Activated CD4-positive, CD25-positive, alpha-beta regulatory T cell (primary cell): Measurements from ENCODE around the gene RBP2.

ENCODE experiments used
- DNase-seq, 4 experiments: peaks; one replicate each; lab custom pipeline; 2025; lab: John Stamatoyannopoulos, UW

Gene RBP2

DNA sequence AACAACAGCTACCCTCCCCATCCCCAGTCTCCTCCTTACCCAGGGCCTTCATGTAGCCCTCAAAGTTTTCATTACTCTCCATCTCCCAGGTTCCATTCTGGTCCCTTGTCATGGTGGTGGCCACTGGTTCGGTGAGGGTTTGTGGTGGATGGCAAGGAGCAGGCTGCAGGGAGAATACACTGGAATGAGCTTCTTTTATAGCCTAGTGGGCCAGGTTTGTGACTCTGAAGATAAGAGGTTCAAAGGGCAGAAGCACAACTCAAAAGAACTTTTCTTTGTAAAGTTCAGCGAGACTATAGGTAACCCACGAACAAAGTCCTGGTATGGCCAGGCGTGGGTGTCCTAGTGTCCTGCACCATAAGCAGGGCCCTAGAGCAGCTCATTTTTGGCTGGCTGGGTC lies at the start of gene RBP2:
Gene RBP2, minus strand, starts transcription at position 169 of the 400 bp plus-strand sequence. Its CDS starts 57 bp downstream, at position 112.
- no peak for DNase-seq

DNA sequence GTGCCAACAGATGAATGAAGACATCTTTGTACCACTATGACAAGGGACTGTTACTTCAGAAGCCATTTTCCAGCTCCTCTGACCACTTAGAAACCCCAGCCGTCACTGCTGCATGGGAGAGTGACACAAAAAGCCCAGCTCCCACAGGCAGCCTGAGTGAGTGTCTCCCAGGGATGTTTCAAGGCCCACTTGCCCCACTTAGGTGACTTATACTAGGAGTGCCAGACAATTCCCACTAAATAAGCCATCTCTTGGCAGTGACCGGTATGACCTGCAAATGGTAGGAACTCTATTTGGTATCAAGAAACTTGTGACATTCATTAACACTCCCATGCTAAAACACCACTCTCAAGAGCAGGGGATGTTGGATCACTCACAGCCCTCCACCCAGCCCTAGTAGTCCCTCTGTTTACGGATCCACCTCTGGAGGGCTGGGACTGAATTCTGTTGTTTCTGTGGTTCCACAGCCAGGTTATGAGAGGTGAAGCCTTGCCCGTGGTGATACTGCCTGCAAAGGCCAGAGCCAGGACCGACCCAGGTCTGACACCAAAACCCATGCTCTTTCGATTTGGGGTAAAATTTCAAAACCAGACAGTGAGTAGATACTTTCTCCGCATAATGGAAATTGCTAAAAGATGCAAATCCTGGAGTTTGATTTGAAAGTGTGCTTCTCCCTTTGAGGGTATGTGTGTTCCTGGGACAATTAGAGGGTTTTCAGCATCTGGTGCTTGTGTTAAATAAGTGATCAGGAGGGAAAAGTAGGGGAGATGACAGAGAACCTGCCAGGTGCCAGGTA lies 48.7 kb upstream of the RBP2 start:
- no peak for DNase-seq

DNA sequence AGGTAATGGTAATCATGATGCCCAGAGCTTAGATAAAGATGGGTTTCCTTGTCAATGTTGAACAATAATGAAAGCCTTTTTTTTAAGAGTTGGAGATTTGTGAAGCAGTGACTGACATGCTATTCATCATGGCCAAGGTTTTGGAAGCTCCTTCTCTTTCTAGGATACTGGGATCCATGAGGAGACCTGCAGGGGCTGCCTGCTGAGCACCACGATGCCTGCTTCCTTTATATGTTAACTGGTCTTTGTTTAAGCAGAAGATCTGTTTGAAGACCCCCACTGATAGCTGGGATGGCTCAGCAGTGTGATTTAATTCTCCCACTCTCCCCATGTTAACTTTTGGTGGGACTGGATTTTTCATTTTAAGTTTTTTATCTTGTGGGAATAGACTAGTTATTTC lies 47.4 kb upstream of the RBP2 start:
- DNase-seq: no peak

DNA sequence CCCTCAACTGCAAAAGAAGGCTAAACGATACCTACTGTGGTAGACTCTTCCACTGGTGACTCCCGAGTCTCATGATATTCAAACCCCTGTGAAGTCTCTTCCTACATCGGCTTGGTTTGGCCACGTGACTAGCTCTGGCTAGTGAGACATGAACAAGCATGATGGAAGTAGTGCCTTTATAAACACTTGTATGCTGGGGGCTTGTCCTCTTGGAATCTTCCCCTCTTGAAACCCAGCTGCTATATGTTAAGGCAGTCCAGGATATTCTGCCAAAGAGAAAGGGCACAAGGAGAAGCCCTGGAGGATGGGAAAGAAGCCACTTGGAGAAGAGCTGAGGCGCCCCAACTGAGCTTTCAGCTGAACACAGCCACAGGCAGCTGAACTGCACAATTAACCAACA lies 46.9 kb upstream of the RBP2 start:
- no peak for DNase-seq

DNA sequence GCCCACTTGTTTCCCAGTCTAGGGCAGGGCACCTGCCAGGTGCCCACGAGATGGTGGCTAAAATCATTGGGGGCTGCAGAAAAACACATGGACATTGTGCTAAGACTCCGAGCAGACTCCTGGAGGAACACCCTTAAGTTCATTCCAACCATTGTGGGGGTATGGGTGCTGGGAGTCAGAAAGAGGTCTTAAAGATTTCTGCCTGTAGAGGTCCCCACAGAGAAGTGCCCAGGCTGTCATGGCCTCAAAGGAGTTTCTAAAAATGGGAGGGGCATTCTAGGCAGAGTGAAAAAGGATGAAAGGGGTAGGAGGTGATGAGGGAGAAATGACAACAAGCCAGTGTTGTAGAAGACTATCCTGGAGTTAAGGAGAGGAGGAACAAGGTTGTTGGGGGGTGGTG lies 46.1 kb upstream of the RBP2 start:
- DNase-seq: no peak

DNA sequence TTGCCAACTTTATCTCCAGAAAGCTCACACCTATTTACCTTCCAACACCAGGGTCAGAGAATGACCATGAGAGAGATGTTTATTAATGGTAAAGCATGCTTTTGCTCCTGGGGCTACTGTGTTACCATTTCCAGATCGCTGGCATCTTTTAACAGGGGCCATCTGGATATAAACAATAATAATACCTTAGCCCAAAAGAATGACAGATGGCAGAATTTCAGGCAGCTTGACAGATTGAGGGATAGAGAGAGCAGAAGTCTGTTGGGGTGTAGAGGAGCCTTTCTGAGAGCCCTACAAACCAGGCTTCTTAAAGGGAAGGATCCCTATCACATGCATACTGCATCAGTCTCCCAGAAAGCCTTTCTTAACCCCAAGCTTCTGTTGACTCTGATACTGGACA lies 45.5 kb upstream of the RBP2 start:
- no peak for DNase-seq

DNA sequence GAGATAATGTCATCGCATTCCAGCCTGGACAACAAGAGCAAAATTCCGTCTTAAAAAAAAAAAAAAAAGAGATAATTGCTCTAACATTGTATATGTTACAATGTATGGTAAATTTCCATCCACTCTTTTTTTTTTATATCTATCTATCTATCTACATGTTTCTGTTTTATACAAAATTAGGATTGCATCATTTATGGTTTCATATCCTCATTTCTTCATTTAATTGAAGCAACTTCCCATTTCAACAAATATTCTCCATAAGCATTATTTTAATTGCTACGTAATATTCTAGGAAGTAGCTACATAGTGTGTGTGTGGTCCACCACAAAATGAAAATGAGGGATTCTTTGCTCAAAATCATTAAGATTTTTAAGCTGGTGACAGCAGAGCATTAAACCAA lies 44.8 kb upstream of the RBP2 start:
- no peak for DNase-seq

DNA sequence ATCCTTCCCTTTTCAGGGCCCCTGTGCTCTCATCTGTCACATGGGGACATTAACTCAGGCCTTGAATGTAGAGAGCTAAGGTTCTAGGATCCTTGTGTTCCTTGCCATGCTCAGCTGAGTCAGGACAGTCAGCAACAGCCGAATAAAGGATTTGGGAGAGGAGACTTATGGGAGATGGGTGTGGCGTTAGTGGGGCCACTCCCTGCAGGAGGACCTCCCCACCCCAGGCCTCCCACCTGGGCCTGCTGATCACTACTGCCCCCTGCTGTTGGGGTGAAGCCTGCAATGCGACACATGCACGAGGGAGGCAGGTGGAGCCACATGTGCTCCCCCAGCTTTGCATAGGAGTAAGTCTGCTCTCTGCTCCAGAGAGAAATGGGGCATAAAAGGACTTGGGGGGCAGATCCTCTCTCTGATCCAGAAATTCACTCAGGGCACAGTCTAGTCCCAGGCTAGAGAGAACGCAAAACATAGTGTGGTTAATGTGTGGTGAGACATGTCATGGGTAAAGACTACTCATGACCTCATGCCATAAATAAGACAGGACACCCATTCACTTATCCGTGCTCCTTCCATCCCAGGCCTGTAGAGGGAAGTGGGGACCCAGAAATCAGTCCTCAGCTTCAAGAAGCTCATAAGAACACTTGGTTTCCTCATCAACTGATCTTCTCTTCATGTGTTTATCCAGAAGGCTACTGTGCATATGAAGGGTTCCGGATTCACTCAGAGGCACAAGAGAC lies 43.9 kb upstream of the RBP2 start:
- DNase-seq: no peak

DNA sequence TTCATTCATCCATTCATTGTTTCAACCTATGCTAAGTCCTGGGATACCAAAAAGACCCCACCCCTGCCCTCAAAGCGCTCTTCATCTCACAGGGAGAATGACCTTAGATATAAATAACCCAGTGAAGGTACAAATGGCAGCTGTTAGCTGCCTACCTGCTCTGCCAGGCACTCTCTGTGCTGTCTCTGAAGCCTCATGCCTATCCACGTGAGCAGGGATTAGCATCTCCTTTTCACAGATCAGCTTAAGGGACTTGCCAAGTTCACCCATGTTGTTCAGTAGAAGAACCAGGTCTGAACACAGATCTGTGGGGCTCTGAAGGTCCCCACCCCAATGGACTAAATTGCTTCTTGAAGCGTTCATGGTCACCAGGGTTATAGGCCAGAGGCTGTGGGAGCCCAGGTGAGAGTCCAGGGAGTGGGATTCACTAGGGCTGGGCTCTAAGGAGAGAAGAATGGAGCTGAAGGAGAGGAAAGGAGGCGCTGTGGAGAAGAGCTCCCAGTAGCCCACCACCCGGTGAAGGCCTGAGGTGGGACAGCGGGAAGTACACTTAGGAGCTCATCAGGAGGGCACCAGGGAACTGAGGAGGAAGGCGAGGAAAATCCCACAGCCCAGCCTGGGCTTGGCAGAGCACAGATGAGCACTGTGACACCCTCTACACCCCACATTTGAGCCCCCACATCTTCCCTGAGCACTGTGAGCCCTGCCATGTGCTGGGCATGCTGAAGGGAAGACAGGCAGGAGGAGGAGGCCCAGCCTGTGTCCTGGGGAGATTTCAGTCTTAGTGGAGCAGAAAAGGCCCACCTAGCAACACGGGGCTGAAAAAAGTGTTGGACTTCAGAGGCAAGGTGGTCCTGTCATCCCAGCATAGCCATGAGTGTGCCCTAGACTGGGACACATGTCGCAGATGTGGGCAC lies 42.9 kb upstream of the RBP2 start:
- no peak for DNase-seq

DNA sequence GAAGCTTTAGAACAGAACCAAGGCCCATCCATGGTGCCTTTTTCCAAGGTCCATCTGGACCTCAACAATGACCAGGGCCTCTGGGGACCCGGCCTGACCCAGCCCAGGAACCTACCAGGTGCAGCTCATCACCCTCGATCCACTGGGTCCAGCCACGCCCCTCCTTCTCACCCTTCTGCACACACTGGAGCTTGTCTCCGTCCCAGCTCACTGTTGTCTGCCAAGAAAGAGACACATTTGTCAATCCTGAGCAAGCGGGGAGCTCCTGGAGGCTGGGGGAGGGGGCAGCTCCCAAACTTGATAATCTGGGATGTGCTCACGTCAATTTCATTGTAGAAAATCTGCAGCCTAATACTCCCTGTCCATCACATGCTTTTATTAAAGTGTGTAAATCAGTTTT lies 42.0 kb upstream of the RBP2 start:
- no peak for DNase-seq

DNA sequence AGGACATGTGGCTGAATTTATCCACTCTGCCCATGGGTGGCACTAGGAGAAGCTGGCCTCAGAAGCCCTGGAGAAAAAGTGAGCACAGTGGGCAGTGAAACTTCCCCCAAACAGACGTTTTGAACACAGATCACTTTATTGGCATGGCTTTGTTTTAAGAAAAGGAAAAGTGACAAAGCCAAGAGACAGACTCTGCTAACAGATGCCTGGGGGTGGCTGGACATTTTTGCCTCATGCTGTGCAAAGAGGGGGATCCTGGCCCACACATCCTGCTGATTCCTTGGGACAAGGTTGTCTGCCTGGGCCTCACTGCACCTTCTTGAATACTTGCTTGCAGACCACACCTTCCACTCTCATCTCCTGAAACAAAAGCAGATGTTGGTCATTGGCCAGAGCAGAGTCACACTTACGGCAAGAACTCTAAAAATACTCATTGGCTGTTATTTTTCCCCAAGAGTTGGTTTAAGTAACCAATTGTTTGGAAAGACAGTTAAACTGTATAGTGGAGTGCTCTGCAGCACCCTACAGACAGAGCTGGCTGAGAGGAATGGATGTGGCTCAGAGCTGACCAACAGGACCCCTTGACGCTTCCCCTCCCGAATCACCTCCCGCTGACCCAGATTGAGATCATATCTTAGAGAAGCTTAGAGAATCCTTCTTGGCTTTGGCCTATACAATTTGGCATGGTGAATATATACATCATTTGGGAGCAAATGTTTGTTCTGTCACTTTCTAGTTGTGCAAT lies 41.2 kb upstream of the RBP2 start:
- DNase-seq: no peak

DNA sequence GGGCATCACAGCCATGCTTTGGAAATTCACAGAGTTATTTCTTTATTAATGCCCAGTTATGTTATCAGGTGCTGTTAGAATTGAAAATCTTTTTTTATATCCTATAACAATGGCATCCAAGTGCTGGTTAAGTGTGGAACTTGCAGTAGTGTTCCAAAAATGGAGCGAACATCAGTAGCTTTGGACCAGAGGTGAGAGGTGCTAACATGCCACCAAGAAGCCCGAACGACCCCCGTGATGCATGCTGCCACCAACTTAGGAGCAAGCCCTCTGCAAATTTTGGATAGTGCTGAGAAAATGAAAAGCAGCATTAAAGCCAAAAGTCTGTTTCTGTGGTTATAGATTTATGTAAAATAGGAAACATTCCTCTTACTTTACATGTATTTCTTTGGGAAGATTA lies 38.4 kb upstream of the RBP2 start:
- no peak for DNase-seq

DNA sequence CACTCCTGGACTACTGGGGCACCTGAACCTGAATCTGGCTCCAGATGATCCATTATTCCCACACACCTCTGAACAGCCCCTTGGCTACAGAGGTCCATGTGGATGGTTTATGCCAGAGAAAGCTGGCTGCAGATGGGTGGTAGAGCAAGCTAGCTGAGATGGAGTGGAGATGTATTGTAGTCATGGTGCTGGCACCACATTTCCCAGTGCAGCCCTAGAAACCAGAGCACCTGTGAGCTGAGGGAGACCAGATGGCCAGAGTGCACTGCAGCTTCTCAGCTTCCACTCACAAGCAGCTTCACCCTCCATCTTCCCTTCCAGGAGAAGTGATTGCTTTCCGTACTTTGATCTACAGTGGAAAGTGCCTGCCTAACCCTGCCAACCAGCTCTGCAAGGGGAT lies 33.3 kb upstream of the RBP2 start:
- no peak for DNase-seq

DNA sequence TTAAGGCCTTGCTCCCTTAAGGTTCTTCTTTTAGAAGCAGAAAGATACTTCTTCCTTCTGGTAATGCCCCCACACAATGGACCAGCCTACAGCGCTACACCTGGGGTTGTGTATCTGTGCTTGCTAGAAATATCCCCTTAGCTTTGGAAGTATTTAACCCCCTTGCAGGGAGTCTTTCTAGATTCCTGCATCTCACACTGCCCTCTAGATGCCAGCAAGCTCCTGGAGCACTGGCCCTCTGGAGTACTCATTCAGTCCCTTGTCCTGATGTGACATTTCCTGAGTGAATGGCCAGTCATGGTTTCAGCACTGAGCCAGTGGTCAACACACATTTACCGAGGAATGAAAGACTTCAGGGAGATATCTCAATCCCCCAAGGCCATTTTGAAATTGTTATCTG lies 30.4 kb upstream of the RBP2 start:
- DNase-seq: no peak

DNA sequence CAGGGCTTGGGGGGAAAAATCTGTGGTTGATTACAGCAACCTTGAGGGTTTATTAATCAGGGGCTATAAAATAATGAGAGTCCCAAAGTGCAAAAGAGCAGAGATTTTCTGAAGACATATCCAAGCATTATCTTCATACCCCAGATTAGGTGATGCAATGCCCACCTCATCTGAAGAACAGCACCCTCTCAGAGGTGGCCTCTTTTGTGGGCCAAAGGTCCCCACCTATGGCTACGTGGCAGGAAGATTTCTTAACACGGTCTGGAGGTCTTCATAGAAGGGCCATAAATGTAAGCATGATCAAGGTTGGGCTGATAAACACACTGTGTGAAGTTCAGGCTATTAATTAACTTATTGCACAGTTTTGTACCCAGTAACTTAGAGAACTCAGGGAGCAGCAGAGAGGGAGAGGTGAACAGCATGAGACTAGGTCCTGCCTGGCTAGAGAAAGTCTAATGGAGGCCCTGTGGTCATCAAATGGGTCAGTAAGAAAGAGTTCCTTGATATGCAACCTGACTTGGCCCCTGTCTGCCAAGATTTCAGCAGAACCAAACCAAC lies 29.6 kb upstream of the RBP2 start:
- no peak for DNase-seq

DNA sequence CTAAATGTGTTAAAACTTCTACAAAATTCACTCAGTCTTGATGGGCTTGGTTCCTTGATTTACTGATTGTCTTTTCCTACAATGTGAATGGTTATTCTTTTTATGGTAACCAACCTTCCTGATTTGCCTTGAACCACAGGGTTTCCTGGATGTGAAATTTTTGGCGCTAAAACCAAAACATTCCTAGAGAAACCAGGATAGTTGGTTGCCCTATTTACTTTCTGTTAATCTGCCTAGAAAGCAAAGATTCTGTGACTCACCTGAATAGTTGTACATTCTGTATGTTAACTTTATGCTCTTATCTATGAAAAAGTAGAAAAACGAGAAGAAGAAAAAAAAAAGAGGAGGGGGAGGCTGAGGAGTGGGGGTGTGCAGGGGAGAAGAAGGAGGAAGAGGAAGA lies 23.2 kb upstream of the RBP2 start:
- DNase-seq: no peak

DNA sequence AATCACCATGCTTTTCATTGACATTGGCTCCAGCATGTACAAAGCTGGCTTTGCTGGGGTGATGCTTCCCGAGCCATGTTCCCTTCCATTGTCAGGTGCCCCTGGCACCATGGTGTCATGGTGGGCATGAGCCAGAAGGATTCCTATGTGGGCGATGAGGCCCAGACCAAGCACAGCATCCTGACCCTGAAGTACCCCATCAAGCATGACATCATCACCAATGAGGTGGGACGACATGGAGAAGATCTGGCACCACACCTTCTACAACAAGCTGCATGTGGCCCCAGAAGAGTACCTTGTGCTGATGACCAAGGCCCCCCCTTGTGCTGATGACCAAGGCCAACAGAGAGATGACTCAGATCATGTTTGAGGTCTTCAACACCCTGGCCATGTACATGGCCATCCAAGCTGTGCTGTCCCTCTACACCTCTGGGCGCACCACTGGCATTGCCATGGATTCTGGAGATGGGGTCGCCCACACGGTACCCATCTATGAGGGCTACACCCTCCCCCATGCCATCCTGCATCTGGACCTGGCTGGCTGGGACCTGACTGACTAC lies 17.6 kb upstream of the RBP2 start:
- DNase-seq: no peak

DNA sequence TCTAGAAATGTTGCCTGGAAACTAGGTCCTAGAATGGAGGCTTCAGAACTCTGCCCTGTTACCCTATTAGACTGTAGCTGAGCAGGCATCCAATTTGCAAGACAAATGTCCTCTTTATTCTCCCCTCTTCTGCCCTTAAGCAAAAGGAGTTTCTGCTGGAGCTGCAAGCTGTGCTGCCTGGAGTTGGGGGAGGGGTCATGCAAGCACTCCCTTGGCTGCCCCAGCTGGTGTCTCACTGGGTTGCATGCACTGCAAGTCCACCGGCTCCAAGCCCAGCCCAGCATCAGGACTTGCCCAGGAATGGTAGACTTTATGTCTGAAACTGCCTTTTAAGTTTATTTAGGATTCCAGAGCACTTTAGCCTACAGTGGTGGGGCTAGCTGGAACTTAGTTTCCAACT lies 15.7 kb upstream of the RBP2 start:
- DNase-seq: no peak

DNA sequence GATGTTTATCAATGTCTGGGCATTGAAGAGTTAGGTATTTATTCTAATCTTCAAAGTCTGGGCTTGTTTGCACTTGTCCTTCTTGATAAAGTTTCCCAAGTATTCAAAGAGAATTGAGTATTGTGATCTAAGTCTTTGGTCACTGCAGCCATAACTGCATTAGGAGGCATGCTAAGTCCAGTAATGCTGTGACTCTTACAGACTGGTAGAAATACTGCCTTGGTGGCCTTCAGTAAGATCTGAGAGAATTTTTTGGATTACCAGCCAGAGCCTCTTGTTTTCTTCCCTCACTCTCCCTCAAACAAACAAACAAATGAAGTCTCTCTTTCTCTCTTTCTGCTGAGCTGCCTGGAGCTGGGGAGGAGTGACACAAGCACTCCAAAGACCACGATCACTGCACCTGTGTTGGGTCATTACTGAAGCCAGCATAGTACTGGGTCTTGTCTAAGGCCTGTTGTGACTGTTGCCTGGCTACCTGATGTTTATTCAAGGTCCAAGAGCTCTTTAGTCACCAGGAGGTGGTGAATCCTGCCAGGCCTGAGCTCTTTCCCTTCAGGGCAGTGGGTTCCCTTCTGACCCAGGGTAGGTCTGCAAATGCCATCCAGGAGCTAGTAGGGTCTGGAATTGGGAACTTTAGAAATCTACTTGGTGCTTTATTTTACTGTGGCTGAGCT lies 14.8 kb upstream of the RBP2 start:
- DNase-seq: no peak

DNA sequence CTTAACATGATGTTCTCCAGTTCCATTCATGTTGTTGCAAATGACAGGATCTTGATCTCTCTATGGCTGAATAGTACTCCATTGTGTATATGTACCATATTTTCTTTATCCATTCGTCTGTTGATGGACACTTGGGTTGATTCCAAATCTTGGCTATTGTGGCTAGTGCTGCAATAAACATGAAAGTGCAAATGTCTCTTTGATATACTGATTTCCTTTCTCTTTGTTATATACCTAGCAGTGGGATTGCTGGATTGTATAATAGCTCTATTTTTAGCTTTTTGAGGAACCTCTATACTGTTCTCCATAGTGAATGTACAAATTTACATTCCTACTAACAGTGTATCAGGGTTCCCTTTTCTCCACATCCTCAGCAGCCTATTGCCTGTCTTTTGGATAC lies 5.9 kb upstream of the RBP2 start:
- no peak for DNase-seq

DNA sequence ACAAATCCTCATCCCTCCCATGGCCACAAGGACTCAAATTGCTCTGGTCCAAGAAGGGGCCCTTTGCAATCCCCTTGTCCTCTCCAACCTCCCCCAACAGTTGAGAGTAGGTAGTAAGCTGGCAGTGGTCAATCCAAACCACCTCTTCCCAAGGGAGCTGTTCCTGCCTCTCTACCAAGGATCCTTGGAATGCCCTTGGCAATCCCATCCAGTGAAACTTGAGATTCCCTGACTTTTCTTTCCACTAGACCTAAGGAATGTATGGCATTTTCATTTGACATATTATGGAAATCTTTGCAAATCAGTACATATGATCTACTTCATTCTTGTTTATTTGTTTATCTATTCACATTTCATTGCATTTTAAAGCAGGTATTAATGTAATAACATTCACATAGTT lies 4.8 kb upstream of the RBP2 start:
- DNase-seq: no peak
